GM10847 (cell line): ENCODE measurements around the gene PTPRS.

ENCODE experiments used
- POLR2A ChIP-seq: IDR thresholded peaks from 2 replicates; pipeline ENCODE4 v1.6.1; 2011; ENCODE audit not compliant: insufficient read length; ENCODE audit errors: extremely low read depth

PTPRS gene

DNA sequence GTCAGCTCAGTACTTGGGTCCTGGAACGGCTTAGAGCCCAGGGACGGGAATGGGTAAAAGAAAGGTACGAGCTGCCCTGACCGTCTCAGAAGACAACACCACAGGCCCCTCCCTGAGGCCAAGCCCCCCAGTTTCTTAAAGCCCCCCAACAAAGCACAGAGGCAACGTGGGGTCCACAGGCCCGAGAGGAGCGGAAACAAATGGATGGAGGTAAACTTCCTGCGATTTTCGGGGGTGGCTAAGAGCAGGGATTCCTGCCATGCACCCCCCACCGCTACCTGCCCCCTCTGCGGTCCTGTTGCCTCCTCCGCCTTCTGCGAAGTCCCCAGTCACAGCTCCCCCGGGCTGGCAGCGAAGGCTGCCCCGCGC is 48.2 kb downstream of the PTPRS start:
- no peak for TF ChIP-seq POLR2A

DNA sequence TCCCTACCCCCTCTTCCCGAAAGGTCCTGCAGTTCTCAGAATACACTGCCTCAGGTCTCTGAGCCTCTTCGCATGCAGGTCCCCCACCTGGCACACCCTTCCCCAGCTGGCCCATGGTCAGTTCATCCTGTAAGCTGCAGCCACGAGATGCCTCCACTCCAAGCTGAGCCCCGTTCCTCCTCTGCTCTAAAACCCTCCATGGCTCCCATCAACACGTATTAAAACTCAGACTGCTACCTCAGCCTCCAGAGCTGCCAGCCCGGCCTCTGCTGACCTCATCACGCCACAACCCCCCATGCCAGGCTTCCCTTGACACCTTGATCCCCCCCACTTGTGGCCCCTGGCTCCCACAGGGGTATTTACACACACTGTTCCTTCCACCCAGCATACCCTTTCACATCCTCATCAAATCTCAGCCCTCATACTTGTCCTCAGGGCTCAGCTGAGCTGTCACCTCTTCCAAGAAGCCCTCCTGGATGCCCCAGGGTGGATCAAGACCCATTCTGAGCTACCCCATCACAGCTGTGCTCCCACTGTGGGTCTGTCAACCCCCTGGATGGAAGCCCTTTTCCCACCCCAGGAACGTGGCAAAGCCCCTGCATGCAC is 48.9 kb downstream of the PTPRS start:
- no peak for TF ChIP-seq POLR2A
